G401 (cell line): Measurements from ENCODE around the gene ACER1. TPM values are rescaled to one million over a fixed set of nuclear protein-coding genes. Genes with fewer than 3 reads are reported as not detected.
"Not testable (repeated sequence)": the region's sequence is repeated elsewhere in the genome, so short reads cannot be mapped to it uniquely, and the experiment has no call there.

Source experiments
- DNase-seq: peaks from one replicate; pipeline ENCODE4 v3.0.0-alpha.2; 2015; ENCODE audit warnings: low spot score
- in situ Hi-C: cut with HindIII; loops from 2 replicates; pipeline ENCODE4 v1.10.0; 2016; ENCODE audit warnings: low sequenced_read_pairs, mixed read lengths
- total RNA-seq: library from RNA; depleted of rRNA; stranded (reverse); fragments of >200 nt; shearing (Covaris generic); gene quantifications from 2 replicates; pipeline ENCODE4 v1.2.3, GENCODE V29; 2014; rRNA removed

ACER1 gene
- total RNA-seq, result not detected in 2 replicates

GRCh38 chr19:6333439-6333838 lies at the start of gene ACER1:
Gene ACER1 (minus strand): TSS chr19:6333612. CDS start chr19:6333551, 61 bp downstream.
- in situ Hi-C loops, result no loop called here
- no peak for DNase-seq

- no peak for DNase-seq
- in situ Hi-C loops, result no loop called here
Observed at GRCh38 chr19:6383188-6383587, 49.8 kb upstream of the ACER1 start.

- no peak for DNase-seq
- in situ Hi-C loops, result no loop called here
Observed at GRCh38 chr19:6381030-6381750, 47.8 kb upstream of the ACER1 start.

- DNase-seq, result no peak
- in situ Hi-C loops, result no loop called here
Observed at GRCh38 chr19:6379744-6380143, 46.3 kb upstream of the ACER1 start.

- DNase-seq, result peak; percentile 96
- in situ Hi-C loops, result no loop called here
Observed at GRCh38 chr19:6378486-6378885, 45.1 kb upstream of the ACER1 start.

GRCh38 chr19:6378041-6378440 lies 44.6 kb upstream of the ACER1 start:
- in situ Hi-C loops, result no loop called here
- peak; percentile 71 for DNase-seq

- DNase-seq, result peak; percentile 25
- in situ Hi-C loops, result no loop called here
Observed at GRCh38 chr19:6376512-6377190, 43.2 kb upstream of the ACER1 start.

- DNase-seq, result no peak
- in situ Hi-C loops, result no loop called here
Observed at GRCh38 chr19:6375411-6376010, 42.1 kb upstream of the ACER1 start, which contains the start of gene PSPN. Gene PSPN (minus strand): TSS chr19:6375933. CDS start chr19:6375849, 84 bp downstream.

GRCh38 chr19:6374711-6375410 lies 41.4 kb upstream of the ACER1 start:
- in situ Hi-C loops, result no loop called here
- DNase-seq, result no peak

- peak; percentile 56 for DNase-seq
- in situ Hi-C loops, result no loop called here
Observed at GRCh38 chr19:6374161-6374709, 40.8 kb upstream of the ACER1 start.

- no peak for DNase-seq
- in situ Hi-C loops, result no loop called here
Observed at GRCh38 chr19:6373813-6374108, 40.3 kb upstream of the ACER1 start.

- peak; percentile 98 for DNase-seq
- in situ Hi-C loops, result no loop called here
Observed at GRCh38 chr19:6373096-6373812, 39.8 kb upstream of the ACER1 start.

GRCh38 chr19:6372594-6373095 lies 39.2 kb upstream of the ACER1 start, which contains the start of gene ALKBH7:
Gene ALKBH7 (plus strand): TSS chr19:6372794. CDS start chr19:6372821, 27 bp downstream.
- DNase-seq, result peak; percentile 100
- in situ Hi-C loops, result no loop called here

- no peak for DNase-seq
- in situ Hi-C loops, result no loop called here
Observed at GRCh38 chr19:6364353-6364752, 30.9 kb upstream of the ACER1 start.

GRCh38 chr19:6362351-6362801 lies 29.0 kb upstream of the ACER1 start:
- in situ Hi-C loops, result no loop called here
- no peak for DNase-seq

GRCh38 chr19:6362027-6362350 lies 28.6 kb upstream of the ACER1 start:
- in situ Hi-C loops, result no loop called here

GRCh38 chr19:6360857-6361216 lies 27.4 kb upstream of the ACER1 start:
- in situ Hi-C loops, DNase-seq: not testable (repeated sequence)

More at GRCh38 chr19:6362027-6362350, 28.6 kb upstream of the ACER1 start:
- DNase-seq, result peak; percentile 26

GRCh38 chr19:6360445-6360844 lies 27.0 kb upstream of the ACER1 start:
- DNase-seq, in situ Hi-C loops: not testable (repeated sequence)
